HUES6 (cell line): ENCODE data around the gene ERMP1.

Experiments used
- H3K27ac ChIP-seq: 2 replicates; pipeline ENCODE4 v1.7.0; 2013; ENCODE audit warnings: low read depth, mild to moderate bottlenecking, low read length, inconsistent platforms
- H3K27me3 ChIP-seq: 2 replicates; pipeline ENCODE4 v1.6.1; 2013; ENCODE audit warnings: low read length; ENCODE audit not compliant: control insufficient read depth, insufficient read depth
- H3K36me3 ChIP-seq: 2 replicates; pipeline ENCODE4 v1.6.1; 2013; ENCODE audit warnings: low read length; ENCODE audit not compliant: control insufficient read depth, insufficient read depth
- H3K4me1 ChIP-seq: 2 replicates; pipeline ENCODE4 v1.6.1; 2013; ENCODE audit warnings: low read length; ENCODE audit not compliant: control insufficient read depth, insufficient read depth
- H3K4me3 ChIP-seq: 2 replicates; pipeline ENCODE4 v1.5.1; 2013; ENCODE audit warnings: low read depth, low read length
- H3K9ac ChIP-seq: one replicate; pipeline ENCODE4 v1.6.1; 2013; ENCODE audit warnings: mild to moderate bottlenecking, low read length
- H3K9me3 ChIP-seq: 2 replicates; pipeline ENCODE4 v1.6.1; 2013; ENCODE audit warnings: low read depth, low read length; ENCODE audit not compliant: control insufficient read depth, insufficient read depth

The ERMP1 gene

DNA sequence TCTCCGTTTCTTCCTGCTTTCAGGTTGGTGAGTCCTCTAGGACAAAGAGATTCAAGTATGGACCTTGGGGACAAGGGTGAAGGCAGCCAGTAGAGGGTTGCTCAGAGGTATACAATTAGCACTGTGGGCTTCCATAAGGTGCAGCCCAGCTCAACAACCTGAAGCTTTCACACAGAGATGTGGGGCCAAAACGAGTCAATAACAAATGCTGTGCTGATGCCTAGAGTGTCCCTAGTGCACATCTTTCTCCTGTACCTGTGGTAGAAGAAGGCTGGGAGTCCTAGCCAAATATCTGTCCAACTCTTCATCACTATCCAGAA, 37.1 kb upstream of the ERMP1 start:
- Histone ChIP-seq H3K36me3 (no peaks in the 10 kb centered on the region), H3K4me1 (peaks cover 10% of the 10 kb centered on the region), H3K27ac (no peak overlapping the region), H3K27me3 (no peaks in the 10 kb centered on the region), H3K9ac (no peak overlapping the region), H3K4me3 (no peak overlapping the region), H3K9me3 (no peaks in the 10 kb centered on the region)

GRCh38 chr9:5869315-5870019, 36.5 kb upstream of the ERMP1 start:
- Histone ChIP-seq H3K4me1 (peaks cover 10% of the 10 kb centered on the region), H3K9ac (no peak overlapping the region), H3K36me3 (no peaks in the 10 kb centered on the region), H3K27ac (no peak overlapping the region), H3K9me3 (no peaks in the 10 kb centered on the region), H3K27me3 (no peaks in the 10 kb centered on the region), H3K4me3 (no peak overlapping the region)

- H3K4me1 ChIP-seq: peaks cover 10% of the 10 kb centered on the region
- H3K27ac ChIP-seq: no peak overlapping the region
- no peaks in the 10 kb centered on the region for H3K9me3 ChIP-seq
- no peaks in the 10 kb centered on the region for H3K36me3 ChIP-seq
- no peak overlapping the region for H3K9ac ChIP-seq
- H3K4me3 ChIP-seq: no peak overlapping the region
- H3K27me3 ChIP-seq: no peaks in the 10 kb centered on the region
Observed at GRCh38 chr9:5868235-5868634, 35.3 kb upstream of the ERMP1 start.

GRCh38 chr9:5866685-5867084, 33.8 kb upstream of the ERMP1 start:
- Histone ChIP-seq H3K36me3 (no peaks in the 10 kb centered on the region), H3K27me3 (no peaks in the 10 kb centered on the region), H3K27ac (no peak overlapping the region), H3K9me3 (no peaks in the 10 kb centered on the region), H3K4me1 (peaks cover 4% of the 10 kb centered on the region; the same call in 1 of the 2 replicates), H3K9ac (no peak overlapping the region), H3K4me3 (no peak overlapping the region)

GRCh38 chr9:5866272-5866671, 33.4 kb upstream of the ERMP1 start:
- Histone ChIP-seq H3K36me3 (no peaks in the 10 kb centered on the region), H3K9me3 (no peaks in the 10 kb centered on the region), H3K9ac (no peak overlapping the region), H3K27me3 (no peaks in the 10 kb centered on the region), H3K27ac (no peak overlapping the region), H3K4me1 (peaks cover 4% of the 10 kb centered on the region; the same call in 1 of the 2 replicates), H3K4me3 (no peak overlapping the region)

GRCh38 chr9:5864446-5864845, 31.5 kb upstream of the ERMP1 start:
- Histone ChIP-seq H3K9me3 (no peaks in the 10 kb centered on the region), H3K9ac (no peak overlapping the region), H3K27ac (no peak overlapping the region), H3K36me3 (no peaks in the 10 kb centered on the region), H3K4me3 (no peak overlapping the region), H3K27me3 (no peaks in the 10 kb centered on the region), H3K4me1 (peaks cover 4% of the 10 kb centered on the region; the same call in 1 of the 2 replicates)

GRCh38 chr9:5863092-5863746, 30.3 kb upstream of the ERMP1 start:
- Histone ChIP-seq H3K27me3 (no peaks in the 10 kb centered on the region), H3K9me3 (no peaks in the 10 kb centered on the region), H3K36me3 (no peaks in the 10 kb centered on the region), H3K27ac (no peak overlapping the region), H3K4me3 (no peak overlapping the region), H3K9ac (no peak overlapping the region), H3K4me1 (peaks cover 3% of the 10 kb centered on the region; the same call in 1 of the 2 replicates)

DNA sequence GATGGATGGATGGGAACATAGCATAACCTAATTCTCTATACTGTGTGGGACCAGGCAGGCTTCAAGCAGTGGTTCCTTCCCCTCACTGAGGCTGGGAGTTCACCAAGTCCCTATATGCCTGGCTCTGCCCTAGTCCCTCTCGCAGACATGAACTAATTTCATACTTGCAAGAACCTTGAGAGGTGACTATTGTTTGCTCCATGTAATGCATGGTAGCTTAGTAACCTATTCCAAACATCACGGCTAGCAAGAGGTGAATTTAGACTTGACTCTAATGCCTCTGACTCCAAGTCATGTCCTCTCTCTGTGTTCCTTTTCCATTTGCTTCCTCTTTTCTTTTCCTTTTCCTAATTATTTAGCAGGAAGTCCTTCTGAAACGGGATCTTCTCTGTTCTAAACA, 25.9 kb upstream of the ERMP1 start:
- H3K9ac ChIP-seq: no peak overlapping the region
- no peak overlapping the region for H3K27ac ChIP-seq
- H3K4me3 ChIP-seq: no peak overlapping the region
- H3K36me3 ChIP-seq: no peaks in the 10 kb centered on the region
- no peaks in the 10 kb centered on the region for H3K4me1 ChIP-seq
- H3K9me3 ChIP-seq: no peaks in the 10 kb centered on the region
- H3K27me3 ChIP-seq: no peaks in the 10 kb centered on the region

DNA sequence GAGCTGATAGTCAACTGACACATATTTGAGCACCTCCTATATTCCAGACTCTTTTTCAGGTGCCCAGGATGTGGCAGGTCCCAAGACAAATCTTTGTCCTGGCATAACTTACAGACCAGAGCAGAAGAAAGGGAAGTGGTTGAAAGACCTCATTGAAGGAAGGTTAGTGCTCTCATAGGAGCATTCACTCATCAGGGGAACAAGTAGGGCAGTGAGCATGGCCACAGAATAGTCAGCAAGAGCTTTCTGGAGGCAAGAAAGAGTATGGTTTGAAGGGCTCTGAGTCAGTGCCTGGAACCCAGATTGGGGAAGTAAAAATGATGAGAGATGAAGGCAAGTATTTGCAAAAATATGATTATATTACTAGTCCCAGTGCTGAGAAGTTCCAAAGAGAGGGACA, 25.0 kb upstream of the ERMP1 start:
- Histone ChIP-seq H3K27me3 (no peaks in the 10 kb centered on the region), H3K9ac (no peak overlapping the region), H3K36me3 (no peaks in the 10 kb centered on the region), H3K4me3 (no peak overlapping the region), H3K4me1 (no peaks in the 10 kb centered on the region), H3K27ac (no peak overlapping the region), H3K9me3 (no peaks in the 10 kb centered on the region)

DNA sequence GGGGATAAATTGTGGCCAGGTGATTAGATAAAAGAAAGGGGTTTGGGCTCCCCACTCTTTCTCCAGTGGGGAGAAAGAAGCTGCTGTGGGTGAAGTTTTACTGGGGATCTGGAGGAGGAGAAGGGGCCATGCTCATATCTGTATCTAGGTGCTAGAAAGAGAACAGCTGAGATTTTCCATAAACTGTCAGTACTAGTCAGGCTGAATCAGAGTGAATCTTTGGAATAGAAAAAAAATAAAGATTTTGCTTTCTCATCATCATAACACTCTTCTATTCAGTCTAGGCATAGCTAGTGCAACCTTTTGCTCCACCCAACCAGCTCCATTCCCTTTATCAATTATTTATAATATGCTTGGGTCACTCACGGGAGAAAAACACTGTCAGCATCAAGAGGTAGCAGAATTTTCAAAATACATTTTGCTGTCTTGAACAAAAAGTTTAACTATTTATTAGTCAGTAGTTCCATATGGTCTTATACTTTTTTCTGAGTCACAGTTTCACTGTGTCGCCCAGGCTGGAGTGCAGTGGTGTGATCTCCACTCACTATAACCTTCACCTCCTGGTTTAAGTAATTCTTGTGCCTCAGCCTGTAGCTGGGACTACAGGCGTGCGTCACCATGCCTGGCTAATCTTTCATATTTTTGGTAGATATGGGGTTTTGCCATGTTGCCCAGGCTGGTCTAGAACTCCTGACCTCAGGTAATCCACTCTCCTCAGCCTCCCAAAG, 21.3 kb upstream of the ERMP1 start:
- no peaks in the 10 kb centered on the region for H3K9me3 ChIP-seq
- H3K27me3 ChIP-seq: no peaks in the 10 kb centered on the region
- H3K9ac ChIP-seq: no peak overlapping the region
- H3K27ac ChIP-seq: no peak overlapping the region
- no peak overlapping the region for H3K4me3 ChIP-seq
- no peaks in the 10 kb centered on the region for H3K36me3 ChIP-seq
- H3K4me1 ChIP-seq: no peaks in the 10 kb centered on the region

DNA sequence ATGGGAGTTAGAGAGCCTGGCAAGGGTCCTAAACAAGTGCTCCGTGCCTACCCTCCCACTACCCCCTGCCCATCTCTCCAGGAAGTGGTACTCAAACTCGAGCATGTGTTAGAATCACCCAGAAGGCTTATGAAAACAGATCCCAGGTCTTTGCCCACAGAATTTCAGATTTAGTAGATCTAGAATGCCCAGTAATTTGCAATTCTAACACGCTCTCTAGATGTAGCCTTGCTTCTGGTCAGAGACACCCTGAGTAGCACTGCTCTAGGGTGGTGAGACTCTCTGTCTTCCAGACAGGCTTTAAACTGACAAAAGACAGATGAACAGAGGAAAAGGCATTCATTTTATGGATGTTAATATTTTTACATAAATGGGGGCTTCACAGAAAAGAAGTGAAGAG, 20.7 kb upstream of the ERMP1 start:
- Histone ChIP-seq H3K4me1 (no peaks in the 10 kb centered on the region), H3K36me3 (no peaks in the 10 kb centered on the region), H3K27ac (no peak overlapping the region), H3K9ac (no peak overlapping the region), H3K4me3 (no peak overlapping the region), H3K9me3 (no peaks in the 10 kb centered on the region), H3K27me3 (no peaks in the 10 kb centered on the region)
